ENCODE results near the gene IGFBP2.

- TF ChIP-seq POLR2A (IDR thresholded peaks at IDR 0.05; ENCODE audit: low read length) (no peak), GATA1 (IDR thresholded peaks at IDR 0.05; ENCODE audit: low read depth, low read length) (no peak)
These were observed 48.5 kb downstream of the IGFBP2 start for GRCh38 chr2:216681683-216682082.
